SU-DHL-6 (cell line): ENCODE results near the gene TMEM176B.

Experiments used
- H2AFZ ChIP-seq: fragments of 200-600 bp; sonication (generic); 2 replicates; pipeline ENCODE4 v1.6.1; 2014; ENCODE audit warnings: low read depth, mild to moderate bottlenecking, moderate library complexity, mixed read lengths, antibody characterized with exemption, low read length; ENCODE audit not compliant: severe bottlenecking
- H3F3A ChIP-seq: fragments of 200-600 bp; shearing (Covaris generic); 2 replicates; pipeline ENCODE4 v1.6.0; 2016; ENCODE audit warnings: antibody characterized with exemption, mild to moderate bottlenecking; ENCODE audit not compliant: insufficient read depth
- H3K27ac ChIP-seq: fragments of 200-600 bp; sonication (generic); 2 replicates; pipeline ENCODE4 v1.5.1; 2016; ENCODE audit warnings: low read depth, mild to moderate bottlenecking, low read length, moderate library complexity, mixed read lengths
- H3K27me3 ChIP-seq: fragments of 200-600 bp; sonication (generic), shearing (Covaris generic); 2 replicates; pipeline ENCODE4 v1.6.0; 2014; ENCODE audit warnings: mild to moderate bottlenecking, low read length
- H3K36me3 ChIP-seq: fragments of 200-600 bp; sonication (generic); 2 replicates; pipeline ENCODE4 v1.6.1; 2014; ENCODE audit warnings: mild to moderate bottlenecking, low read length, mixed read lengths
- H3K4me2 ChIP-seq: fragments of 300-600, 200-600 bp; shearing (Covaris generic), sonication (generic); 2 replicates; pipeline ENCODE4 v1.6.0; 2014; ENCODE audit warnings: low read length, low read depth, mild to moderate bottlenecking; ENCODE audit not compliant: poor library complexity, severe bottlenecking
- H3K4me3 ChIP-seq: fragments of 200-600 bp; sonication (generic); 2 replicates; pipeline ENCODE4 v1.5.1; 2014; ENCODE audit warnings: antibody characterized with exemption, low read length, mild to moderate bottlenecking, mixed read lengths; ENCODE audit not compliant: insufficient read depth, poor library complexity, severe bottlenecking
- H3K79me2 ChIP-seq: fragments of 200-600 bp; sonication (generic); 2 replicates; pipeline ENCODE4 v1.6.1; 2014; ENCODE audit warnings: mild to moderate bottlenecking, low read length, moderate library complexity; ENCODE audit not compliant: insufficient read depth
- H3K9ac ChIP-seq: fragments of 200-600 bp; sonication (generic); 2 replicates; pipeline ENCODE4 v1.7.0; 2014; ENCODE audit warnings: mild to moderate bottlenecking, low read length
- H3K9me2 ChIP-seq: fragments of 200-600 bp; sonication (generic); replicated peaks from 2 replicates; pipeline ENCODE4 v1.6.1; 2014; ENCODE audit warnings: low read length; ENCODE audit not compliant: insufficient read depth
- H3K9me3 ChIP-seq: fragments of 200-600 bp; sonication (generic); 2 replicates; pipeline ENCODE4 v1.6.1; 2014; ENCODE audit warnings: low read length, mixed read lengths; ENCODE audit not compliant: insufficient read depth
- H4K20me1 ChIP-seq: fragments of 200-600 bp; sonication (generic); 2 replicates; pipeline ENCODE4 v1.6.1; 2014; ENCODE audit warnings: low read depth, mild to moderate bottlenecking, antibody characterized with exemption, low read length, moderate library complexity, mixed read lengths
- CTCF ChIP-seq: fragments of 200-600 bp; sonication (generic); IDR thresholded peaks from one replicate; pipeline ENCODE4 v1.5.1; 2017; ENCODE audit warnings: antibody characterized with exemption, mild to moderate bottlenecking, low read length, moderate library complexity; ENCODE audit not compliant: insufficient read depth, poor library complexity, severe bottlenecking
- EZH2phosphoT487 ChIP-seq: fragments of 200-600 bp; sonication (generic), shearing (Covaris generic); conservative IDR thresholded peaks from 2 replicates; pipeline ENCODE4 v1.6.1; 2018; ENCODE audit warnings: mild to moderate bottlenecking, antibody characterized with exemption, low read length, moderate library complexity, mixed read lengths

The TMEM176B gene

DNA sequence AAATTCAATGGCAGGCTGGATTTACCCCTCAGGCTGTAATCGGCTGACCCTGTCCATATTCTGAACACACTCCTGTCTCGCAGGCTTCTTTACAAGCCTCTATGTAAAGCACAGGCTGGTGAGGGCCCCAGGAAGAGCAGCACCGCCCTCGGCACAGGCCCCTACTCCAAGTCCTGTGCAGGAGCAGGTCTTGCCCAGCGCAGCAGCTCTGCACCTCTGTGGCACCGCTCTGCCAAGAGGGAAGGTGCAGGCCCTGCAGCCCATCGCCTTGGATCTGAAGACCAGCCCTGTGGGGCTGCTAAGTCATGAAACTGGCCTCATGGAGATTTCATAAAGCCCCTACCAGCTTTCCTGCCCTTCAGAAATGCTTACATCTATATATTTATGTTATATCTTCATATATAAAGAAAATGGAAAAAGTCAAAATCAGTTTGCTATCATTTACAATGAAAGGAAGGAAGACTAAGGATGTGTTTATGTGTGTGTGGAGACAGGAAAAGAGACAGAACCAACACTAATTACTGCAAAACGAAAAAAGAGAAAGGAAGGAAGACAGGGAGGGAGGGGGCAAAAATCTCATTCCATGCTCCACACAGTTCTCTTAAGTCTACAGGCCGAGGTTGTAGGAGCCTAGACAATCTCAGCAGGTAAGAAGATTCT is 9.6 kb downstream of the TMEM176B start:
- Histone ChIP-seq H3K9me3 (no peaks in the 10 kb centered on the region), H3K27me3 (no peaks in the 10 kb centered on the region), H3K4me3 (no peak overlapping the region), H4K20me1 (no peaks in the 10 kb centered on the region), H2AFZ (no peak overlapping the region), H3K27ac (no peak overlapping the region), H3K36me3 (no peaks in the 10 kb centered on the region), H3K9ac (no peak overlapping the region), H3K79me2 (no peaks in the 10 kb centered on the region), H3K4me2 (no peak overlapping the region), H3K9me2 (no peaks in the 10 kb centered on the region), H3F3A (no peaks in the 10 kb centered on the region)
- TF ChIP-seq CTCF (no peak), EZH2phosphoT487 (no peak)

- Histone ChIP-seq H3K27ac (no peak overlapping the region), H3K27me3 (no peaks in the 10 kb centered on the region), H3K36me3 (no peaks in the 10 kb centered on the region), H3K4me2 (no peak overlapping the region), H2AFZ (no peak overlapping the region), H3K9me2 (no peaks in the 10 kb centered on the region), H3K9me3 (no peaks in the 10 kb centered on the region), H3F3A (no peaks in the 10 kb centered on the region), H3K79me2 (no peaks in the 10 kb centered on the region), H4K20me1 (no peaks in the 10 kb centered on the region), H3K9ac (no peak overlapping the region), H3K4me3 (no peak overlapping the region)
- TF ChIP-seq CTCF (no peak), EZH2phosphoT487 (no peak)
Observed at GRCh38 chr7:150788474-150789269, 11.5 kb downstream of the TMEM176B start.

DNA sequence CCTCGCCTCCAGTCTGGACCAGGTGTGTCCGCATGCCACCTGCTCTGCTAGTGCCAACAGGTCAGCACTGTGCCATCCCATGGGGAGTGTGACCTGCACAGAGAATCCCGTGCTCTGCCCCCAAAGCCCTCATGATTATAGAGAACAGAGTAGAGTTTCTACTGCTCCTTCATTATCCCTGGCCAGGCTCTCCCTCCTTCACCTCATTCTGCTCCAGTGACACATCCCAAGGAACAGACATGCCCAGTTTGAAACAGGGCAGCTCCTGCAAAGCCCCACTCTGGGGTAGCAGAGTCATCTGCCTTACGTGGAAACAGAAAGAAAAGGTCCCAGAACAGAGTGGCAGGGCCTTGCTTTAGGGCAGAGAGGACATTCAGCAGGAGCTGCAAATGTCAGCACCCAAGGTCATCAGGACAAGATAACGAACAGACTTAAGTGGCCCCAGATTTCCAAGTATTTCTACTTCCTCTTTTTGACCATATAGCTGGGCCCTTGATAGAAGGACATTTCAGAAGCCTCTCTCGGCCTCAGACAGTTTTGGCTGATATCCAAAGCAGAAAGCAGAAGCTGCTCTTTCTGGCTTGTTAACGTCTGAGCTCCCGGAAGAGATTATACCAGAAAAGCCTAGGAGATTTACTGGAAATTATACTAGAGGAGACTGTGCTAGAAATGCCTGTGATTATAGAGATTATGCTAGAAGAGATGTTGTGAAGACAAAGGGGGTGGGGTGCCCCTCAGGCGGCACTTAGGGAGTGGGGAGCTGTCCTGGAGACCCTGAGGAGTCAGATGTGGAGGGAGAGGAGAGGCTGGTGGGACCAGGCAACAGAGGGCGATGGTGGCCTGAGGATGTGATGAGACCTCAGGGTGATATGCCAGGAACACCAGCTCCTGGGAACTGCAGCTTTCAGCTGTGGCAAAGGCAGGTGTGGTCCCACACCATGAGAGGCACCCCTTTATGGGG is 12.6 kb downstream of the TMEM176B start:
- Histone ChIP-seq H3K27ac (no peak overlapping the region), H3K9ac (no peak overlapping the region), H3K4me2 (no peak overlapping the region)

More for the DNA sequence above, 12.6 kb downstream of the TMEM176B start:
- no peaks in the 10 kb centered on the region for H3F3A ChIP-seq
- H3K27me3 ChIP-seq = no peaks in the 10 kb centered on the region
- H2AFZ ChIP-seq = no peak overlapping the region
- H4K20me1 ChIP-seq = no peaks in the 10 kb centered on the region
- TF ChIP-seq CTCF (no peak), EZH2phosphoT487 (no peak)
- H3K4me3 ChIP-seq = no peak overlapping the region
- H3K36me3 ChIP-seq = no peaks in the 10 kb centered on the region
- no peaks in the 10 kb centered on the region for H3K9me2 ChIP-seq
- H3K9me3 ChIP-seq = no peaks in the 10 kb centered on the region
- no peaks in the 10 kb centered on the region for H3K79me2 ChIP-seq
